NCI-H2107 treated with DMSO at 0.1 percent for 48 hours (cell line): ENCODE data around the gene MUCL3.
"Not testable (repeated sequence)": the region's sequence is repeated elsewhere in the genome, so short reads cannot be mapped to it uniquely, and the experiment has no call there.

Experiments
- DNase-seq: peaks from one replicate; lab custom pipeline; 2025; ENCODE audit not compliant: unreplicated experiment; lab: John Stamatoyannopoulos, UW

MUCL3 gene

GRCh38 chr6:30937265-30937664 lies 3.5 kb upstream of the MUCL3 start:
- no peak for DNase-seq

GRCh38 chr6:30938730-30939129 lies 2.0 kb upstream of the MUCL3 start:
- no peak for DNase-seq

GRCh38 chr6:30939473-30939872 lies 1.3 kb upstream of the MUCL3 start:
- no peak for DNase-seq

GRCh38 chr6:30942338-30943060 lies 1.7 kb downstream of the MUCL3 start:
- DNase-seq, result no peak

GRCh38 chr6:30944051-30944450 lies 3.3 kb downstream of the MUCL3 start:
- DNase-seq, result no peak

GRCh38 chr6:30945281-30945680 lies 4.5 kb downstream of the MUCL3 start:
- DNase-seq, result no peak

- DNase-seq, result no peak
Measured at GRCh38 chr6:30947231-30947630, 6.5 kb downstream of the MUCL3 start.

- DNase-seq, result no peak
Measured at GRCh38 chr6:30948811-30949210, 8.0 kb downstream of the MUCL3 start.

- DNase-seq, result no peak
Measured at GRCh38 chr6:30951907-30952469, 11.2 kb downstream of the MUCL3 start.

GRCh38 chr6:30954631-30955366 lies 14.0 kb downstream of the MUCL3 start:
- DNase-seq, result no peak

- DNase-seq, result no peak
Measured at GRCh38 chr6:30955367-30956042, 14.7 kb downstream of the MUCL3 start.

GRCh38 chr6:30957716-30958115 lies 16.9 kb downstream of the MUCL3 start:
- no peak for DNase-seq

- no peak for DNase-seq
Measured at GRCh38 chr6:30960907-30961673, 20.3 kb downstream of the MUCL3 start.

GRCh38 chr6:30962716-30963115 lies 21.9 kb downstream of the MUCL3 start:
- DNase-seq, result no peak

- no peak for DNase-seq
Measured at GRCh38 chr6:30963641-30964040, 22.9 kb downstream of the MUCL3 start.

GRCh38 chr6:30964075-30964474 lies 23.3 kb downstream of the MUCL3 start:
- DNase-seq, result no peak

GRCh38 chr6:30965140-30965601 lies 24.4 kb downstream of the MUCL3 start:
- no peak for DNase-seq

GRCh38 chr6:30966154-30966553 lies 25.4 kb downstream of the MUCL3 start:
- no peak for DNase-seq

GRCh38 chr6:30969171-30969570 lies 28.4 kb downstream of the MUCL3 start:
- not testable (repeated sequence) for DNase-seq

GRCh38 chr6:30970946-30971345 lies 30.2 kb downstream of the MUCL3 start:
- no peak for DNase-seq

GRCh38 chr6:30972816-30973215 lies 32.0 kb downstream of the MUCL3 start:
- DNase-seq, result no peak
